AG10803 (cell line): ENCODE measurements around the gene ADAMTS2.

Experiments used
- DNase-seq: peaks from one replicate; pipeline ENCODE4 v3.0.0; 2010; ENCODE audit warnings: low read depth
- H3K4me3 ChIP-seq: 2 replicates; pipeline ENCODE4 v1.5.1; 2011; ENCODE audit warnings: mild to moderate bottlenecking, low read length, control low read depth
- TF ChIP-seq, protein P1 (sequence below): conservative IDR thresholded peaks from 2 replicates; pipeline ENCODE4 v1.5.1; 2011; ENCODE audit warnings: mild to moderate bottlenecking, low read length, control low read depth, inconsistent platforms

The ADAMTS2 gene

GRCh38 chr5:179251276-179251969 is 93.8 kb downstream of the ADAMTS2 start:
- TF ChIP-seq, protein P1, sequence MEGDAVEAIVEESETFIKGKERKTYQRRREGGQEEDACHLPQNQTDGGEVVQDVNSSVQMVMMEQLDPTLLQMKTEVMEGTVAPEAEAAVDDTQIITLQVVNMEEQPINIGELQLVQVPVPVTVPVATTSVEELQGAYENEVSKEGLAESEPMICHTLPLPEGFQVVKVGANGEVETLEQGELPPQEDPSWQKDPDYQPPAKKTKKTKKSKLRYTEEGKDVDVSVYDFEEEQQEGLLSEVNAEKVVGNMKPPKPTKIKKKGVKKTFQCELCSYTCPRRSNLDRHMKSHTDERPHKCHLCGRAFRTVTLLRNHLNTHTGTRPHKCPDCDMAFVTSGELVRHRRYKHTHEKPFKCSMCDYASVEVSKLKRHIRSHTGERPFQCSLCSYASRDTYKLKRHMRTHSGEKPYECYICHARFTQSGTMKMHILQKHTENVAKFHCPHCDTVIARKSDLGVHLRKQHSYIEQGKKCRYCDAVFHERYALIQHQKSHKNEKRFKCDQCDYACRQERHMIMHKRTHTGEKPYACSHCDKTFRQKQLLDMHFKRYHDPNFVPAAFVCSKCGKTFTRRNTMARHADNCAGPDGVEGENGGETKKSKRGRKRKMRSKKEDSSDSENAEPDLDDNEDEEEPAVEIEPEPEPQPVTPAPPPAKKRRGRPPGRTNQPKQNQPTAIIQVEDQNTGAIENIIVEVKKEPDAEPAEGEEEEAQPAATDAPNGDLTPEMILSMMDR: no peak
- no peak for DNase-seq
- H3K4me3 ChIP-seq: no peak overlapping the region

- TF ChIP-seq, protein P1: no peak
- no peak for DNase-seq
- H3K4me3 ChIP-seq: no peak overlapping the region
Observed at GRCh38 chr5:179250561-179251225, 94.6 kb downstream of the ADAMTS2 start.

DNA sequence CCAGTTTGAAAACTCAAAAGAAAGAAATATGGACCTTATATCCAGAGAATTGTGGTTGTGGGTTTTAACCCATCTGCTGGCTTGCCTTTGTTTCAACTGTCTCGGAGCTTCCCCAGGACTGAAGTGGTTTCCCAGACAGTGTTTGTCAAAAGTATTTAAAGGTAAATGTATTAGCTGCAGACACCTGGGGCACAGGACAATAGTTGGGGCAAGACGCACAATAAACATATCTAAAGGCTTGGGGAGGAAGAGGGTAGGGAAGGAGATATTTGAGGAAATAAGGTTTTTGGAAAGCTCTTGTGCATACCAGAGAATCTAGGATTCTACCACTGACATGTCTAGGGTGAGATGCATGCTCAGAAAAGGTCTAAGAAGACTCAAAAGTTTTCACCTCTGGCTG is 99.0 kb downstream of the ADAMTS2 start:
- DNase-seq: no peak
- H3K4me3 ChIP-seq: no peak overlapping the region

DNA sequence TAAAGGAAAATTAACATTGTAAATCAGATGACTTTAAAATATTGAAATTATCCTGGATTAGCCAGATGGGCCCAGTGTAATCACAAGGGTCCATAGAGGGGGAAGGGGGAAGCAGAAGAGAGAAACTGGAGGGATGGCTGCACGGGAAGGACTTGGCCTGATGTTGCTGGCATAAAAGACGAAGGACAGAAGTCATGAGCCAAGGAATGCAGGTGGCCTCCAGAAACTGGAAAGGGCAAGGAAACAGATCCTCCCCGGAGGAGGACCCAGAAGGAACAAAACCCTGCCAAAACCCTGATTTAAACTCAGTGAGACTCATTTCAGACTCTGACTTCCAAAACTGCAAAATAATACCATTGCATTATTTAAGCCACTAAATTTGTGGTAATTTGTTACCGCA is 100.2 kb downstream of the ADAMTS2 start:
- no peak overlapping the region for H3K4me3 ChIP-seq
- DNase-seq: no peak
- TF ChIP-seq, protein P1: no peak

More for the DNA sequence above, 99.0 kb downstream of the ADAMTS2 start:
- TF ChIP-seq, protein P1: no peak

DNA sequence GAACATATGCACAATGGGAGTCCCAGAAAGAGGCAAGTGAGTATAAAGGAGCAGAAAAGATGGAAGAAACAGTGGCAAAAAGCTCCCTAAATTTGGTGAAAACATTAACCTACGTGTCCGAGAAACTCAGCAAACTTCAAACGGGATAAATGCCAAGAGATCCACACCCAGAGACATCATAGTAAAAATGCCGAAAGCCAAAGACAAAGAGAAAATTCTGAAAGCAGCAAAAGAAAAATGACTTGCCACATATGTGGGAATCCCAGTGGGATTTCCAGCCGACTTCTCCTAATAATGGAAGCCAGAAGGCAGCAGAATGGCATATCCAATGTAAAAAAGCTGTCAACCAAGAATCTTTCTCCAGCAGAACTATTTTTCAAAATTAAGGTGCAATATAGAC is 101.2 kb downstream of the ADAMTS2 start:
- TF ChIP-seq, protein P1: no peak
- DNase-seq: peak; percentile 59

GRCh38 chr5:179243333-179243732 is 101.9 kb downstream of the ADAMTS2 start:
- H3K4me3 ChIP-seq: no peak overlapping the region
- TF ChIP-seq, protein P1: no peak
- peak; percentile 82 for DNase-seq

More for the DNA sequence above, 101.2 kb downstream of the ADAMTS2 start:
- no peak overlapping the region for H3K4me3 ChIP-seq

DNA sequence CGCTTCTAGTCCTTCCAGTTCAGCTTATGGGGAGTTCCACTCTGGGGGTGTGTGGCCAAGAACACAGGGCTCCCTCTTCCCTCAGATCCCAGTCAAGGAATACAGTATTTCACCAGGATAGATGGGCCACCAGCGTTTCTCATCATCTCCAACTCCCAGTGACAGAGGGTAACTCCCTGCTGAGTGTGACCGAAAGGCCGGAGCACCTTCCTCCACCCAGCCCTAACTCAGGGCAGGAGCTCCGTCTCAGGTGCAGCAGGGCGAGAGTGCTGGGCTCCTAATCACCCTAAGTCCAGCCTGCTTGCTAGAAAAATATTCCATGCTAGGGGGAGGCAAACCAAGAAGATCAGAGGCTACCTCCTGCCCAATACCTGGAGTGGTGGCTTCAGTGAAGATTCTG is 102.6 kb downstream of the ADAMTS2 start:
- no peak overlapping the region for H3K4me3 ChIP-seq
- DNase-seq: no peak
- TF ChIP-seq, protein P1: no peak
